Left lobe of liver (tissue), 2 donors: ENCODE data around the gene SRCAP. TPM values are rescaled to one million over a fixed set of nuclear protein-coding genes. Genes with fewer than 3 reads are reported as not detected.
"Not testable (repeated sequence)": the region's sequence is repeated elsewhere in the genome, so short reads cannot be mapped to it uniquely, and the experiment has no call there.

Source experiments
- ATAC-seq: fragments of 200-7000 bp; cut with Tn5 transposase; one replicate; pipeline ENCODE4 v1.9.1; 2020; ENCODE audit warnings: mild to moderate bottlenecking, moderate library complexity
- DNase-seq: peaks from one replicate; pipeline ENCODE4 v3.0.0-alpha.2; 2020; ENCODE audit warnings: low spot score
- total RNA-seq: library from RNA; stranded (reverse); gene quantifications from one replicate; pipeline ENCODE4 v1.2.1, GENCODE V29; 2021
- donor health status: DM: no; HTN: no; CAD: no; lungs with moderate emphysema.
- donor health status: DM: no; HTN: yes; CAD: no.

Gene SRCAP
- total RNA-seq, 1 donor from 2014 or later: 27.7 TPM

DNA sequence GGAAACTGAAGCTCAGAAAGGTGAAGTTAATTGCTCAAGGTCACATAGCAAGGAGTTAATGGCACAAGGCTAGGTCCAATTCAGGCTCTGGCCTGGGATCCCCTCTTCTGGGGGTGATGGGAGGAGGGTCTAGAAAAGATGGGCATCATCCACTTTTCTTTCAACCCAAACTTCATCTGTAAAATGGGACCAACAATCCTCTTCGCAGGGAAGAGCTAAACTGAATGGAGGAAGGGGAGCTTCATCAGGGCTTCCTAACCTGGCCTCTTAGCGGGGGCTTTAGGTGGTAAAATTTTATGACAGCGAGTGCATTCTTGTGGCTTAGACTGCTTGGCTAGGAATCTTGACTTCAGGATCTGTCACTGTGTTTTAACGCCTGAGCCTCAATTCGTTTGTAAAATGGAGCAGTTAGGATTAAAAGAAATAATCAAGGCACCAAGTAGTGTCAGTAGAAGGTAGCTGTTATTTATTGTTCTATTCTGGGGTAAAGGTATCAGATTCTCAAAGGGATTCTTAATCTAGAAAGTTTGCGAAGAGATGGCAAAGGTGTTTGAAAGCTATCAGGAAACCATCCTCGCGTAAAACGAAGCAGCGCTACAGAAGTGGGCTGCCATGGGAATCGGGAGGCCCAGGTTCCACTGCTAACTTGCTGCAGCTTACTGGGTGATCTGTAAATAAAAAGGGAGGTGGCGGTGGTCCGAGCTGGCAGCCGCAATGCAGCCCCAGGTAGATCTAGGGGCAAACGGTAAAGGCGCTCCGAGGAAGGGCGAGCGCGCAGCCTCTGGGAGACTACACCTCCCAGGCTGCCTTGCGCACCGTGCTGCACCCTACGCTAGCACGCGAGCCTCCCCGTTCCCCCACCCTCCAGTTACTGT is 1.5 kb upstream of the SRCAP start:
- DNase-seq: no peak
- ATAC-seq: peak; percentile 84

DNA sequence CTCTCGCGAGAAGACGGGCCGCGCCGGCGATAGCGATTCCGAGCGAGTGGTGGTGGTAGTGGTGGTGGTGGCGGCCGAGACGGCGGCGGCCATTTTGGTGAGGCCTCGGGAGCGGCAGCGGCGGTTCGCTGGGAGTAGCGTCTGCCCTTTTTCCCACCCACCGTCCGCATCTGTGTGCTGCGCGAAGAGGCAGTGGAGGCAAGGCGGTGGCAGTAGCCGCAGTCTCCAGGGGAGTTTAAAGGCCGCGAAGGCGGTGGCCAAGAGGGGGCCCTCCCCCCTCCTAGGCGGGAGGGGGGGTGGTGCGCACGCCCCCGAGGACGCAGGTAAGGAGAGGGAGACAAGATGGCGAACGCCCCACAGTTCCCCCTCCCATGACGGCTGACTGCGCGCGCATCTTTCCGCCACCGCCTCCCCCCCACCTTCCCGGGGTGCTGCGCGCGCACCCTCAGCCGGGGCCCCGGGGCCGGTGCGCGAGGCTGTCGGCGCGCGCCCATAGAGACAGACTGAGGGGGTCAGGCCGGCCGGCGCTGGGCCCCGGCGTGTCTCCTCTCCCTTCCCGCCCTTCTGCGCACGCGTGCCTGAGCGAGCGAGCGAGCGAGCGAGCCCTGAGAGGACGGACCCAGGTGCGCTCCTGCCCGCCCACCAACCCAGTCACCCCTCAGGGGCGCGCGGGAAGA is 694 bp upstream of the SRCAP start:
- DNase-seq: peak; percentile 99
- peak; percentile 82 for ATAC-seq

GRCh38 chr16:30699615-30700099 is 686 bp downstream of the SRCAP start:
- ATAC-seq: no peak

DNA sequence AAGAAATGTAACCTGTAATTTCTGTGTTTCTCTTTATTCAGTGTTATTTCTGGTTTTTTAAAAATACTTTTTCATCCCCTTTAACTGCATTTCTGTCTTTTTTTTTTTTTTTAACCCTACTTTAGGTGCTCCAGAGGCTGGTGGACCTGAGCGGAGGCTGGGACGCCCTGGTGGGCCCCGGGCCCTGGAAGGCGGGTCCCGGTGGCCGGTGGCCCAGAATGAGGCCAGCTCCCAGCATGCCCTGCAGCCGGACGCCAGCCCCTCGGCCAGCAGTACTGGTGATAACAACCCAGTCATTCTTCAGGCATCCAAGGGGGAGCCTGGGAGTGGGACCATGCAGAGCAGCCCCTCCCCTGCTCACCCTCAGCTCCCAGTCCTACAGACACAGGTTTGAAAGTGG is 1.5 kb downstream of the SRCAP start:
- no peak for ATAC-seq
- DNase-seq: no peak

More at GRCh38 chr16:30699615-30700099, 686 bp downstream of the SRCAP start:
- DNase-seq: no peak

- DNase-seq (no peak), ATAC-seq (no peak)
Measured at GRCh38 chr16:30700971-30701370, 2.0 kb downstream of the SRCAP start.

GRCh38 chr16:30703071-30703470 is 4.1 kb downstream of the SRCAP start:
- not testable (repeated sequence) for DNase-seq, ATAC-seq

GRCh38 chr16:30703971-30704370 is 5.0 kb downstream of the SRCAP start:
- no peak for ATAC-seq
- no peak for DNase-seq

DNA sequence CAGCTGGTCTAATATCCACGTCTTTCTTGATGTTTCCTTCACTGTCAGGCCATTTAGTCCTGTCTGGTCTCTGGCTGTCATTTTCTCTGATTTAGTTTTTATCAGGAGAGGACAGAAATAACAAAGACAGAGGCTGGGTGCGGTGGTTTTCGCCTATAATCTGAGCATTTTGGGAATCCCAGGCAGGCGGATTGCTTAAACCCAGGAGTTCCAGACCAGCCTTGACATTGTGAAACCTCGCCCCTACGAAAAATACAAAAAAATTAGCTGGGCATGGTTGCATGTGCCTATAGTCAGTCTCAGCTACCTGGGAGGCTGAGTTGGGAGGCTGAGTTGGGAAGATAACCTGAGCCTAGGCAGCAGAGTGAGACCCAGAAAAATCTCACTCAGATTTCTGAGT is 7.1 kb downstream of the SRCAP start:
- no peak for DNase-seq
- no peak for ATAC-seq

DNA sequence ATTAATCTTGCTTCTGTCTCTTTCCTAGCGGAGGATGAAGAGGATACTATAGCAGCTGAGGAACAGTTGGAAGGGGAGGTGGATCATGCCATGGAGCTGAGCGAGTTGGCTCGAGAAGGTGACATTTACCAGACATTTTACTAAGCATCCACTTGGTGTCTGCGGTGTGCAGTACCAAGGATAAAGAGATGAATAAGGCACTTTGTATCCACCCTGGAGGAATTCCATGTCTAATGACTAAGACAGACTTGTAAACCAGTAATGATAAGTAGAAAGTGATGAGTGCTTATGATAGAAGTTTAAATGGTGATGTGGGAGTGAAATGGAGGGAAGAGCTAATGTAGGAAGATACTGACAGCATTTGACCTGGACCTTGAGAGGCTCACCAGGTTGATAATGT is 12.0 kb downstream of the SRCAP start:
- ATAC-seq (no peak), DNase-seq (no peak)

DNA sequence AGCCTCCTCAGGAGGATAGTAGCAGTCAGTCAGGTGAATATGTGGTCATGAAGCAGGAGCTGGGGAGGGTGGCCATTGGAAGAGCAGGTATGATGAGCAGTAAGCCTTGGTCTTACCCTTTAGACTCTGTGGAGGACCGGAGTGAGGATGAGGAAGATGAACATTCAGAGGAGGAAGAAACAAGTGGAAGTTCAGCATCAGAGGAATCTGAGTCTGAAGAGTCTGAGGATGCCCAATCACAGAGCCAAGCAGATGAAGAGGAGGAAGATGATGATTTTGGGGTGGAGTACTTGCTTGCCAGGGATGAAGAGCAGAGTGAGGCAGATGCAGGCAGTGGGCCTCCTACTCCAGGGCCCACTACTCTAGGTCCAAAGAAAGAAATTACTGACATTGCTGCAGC is 12.7 kb downstream of the SRCAP start:
- ATAC-seq: no peak
- no peak for DNase-seq

GRCh38 chr16:30715750-30716445 is 16.9 kb downstream of the SRCAP start:
- DNase-seq (no peak), ATAC-seq (no peak)

GRCh38 chr16:30720086-30720485 is 21.1 kb downstream of the SRCAP start:
- ATAC-seq: no peak
- no peak for DNase-seq

GRCh38 chr16:30720694-30721093 is 21.7 kb downstream of the SRCAP start:
- ATAC-seq (no peak), DNase-seq (no peak)

GRCh38 chr16:30721167-30721566 is 22.2 kb downstream of the SRCAP start:
- ATAC-seq (no peak), DNase-seq (no peak)

GRCh38 chr16:30721606-30722005 is 22.6 kb downstream of the SRCAP start:
- no peak for DNase-seq
- ATAC-seq: no peak

GRCh38 chr16:30722443-30722842 is 23.5 kb downstream of the SRCAP start:
- peak; percentile 27 for ATAC-seq
- no peak for DNase-seq

- no peak for DNase-seq
Measured at GRCh38 chr16:30722916-30723315, 23.9 kb downstream of the SRCAP start.

GRCh38 chr16:30723725-30724355 is 24.9 kb downstream of the SRCAP start:
- ATAC-seq (peak; percentile 19), DNase-seq (no peak)

More at GRCh38 chr16:30722916-30723315, 23.9 kb downstream of the SRCAP start:
- no peak for ATAC-seq

- ATAC-seq (peak; percentile 67), DNase-seq (peak; percentile 69)
Measured at GRCh38 chr16:30724641-30725417, 25.9 kb downstream of the SRCAP start.

DNA sequence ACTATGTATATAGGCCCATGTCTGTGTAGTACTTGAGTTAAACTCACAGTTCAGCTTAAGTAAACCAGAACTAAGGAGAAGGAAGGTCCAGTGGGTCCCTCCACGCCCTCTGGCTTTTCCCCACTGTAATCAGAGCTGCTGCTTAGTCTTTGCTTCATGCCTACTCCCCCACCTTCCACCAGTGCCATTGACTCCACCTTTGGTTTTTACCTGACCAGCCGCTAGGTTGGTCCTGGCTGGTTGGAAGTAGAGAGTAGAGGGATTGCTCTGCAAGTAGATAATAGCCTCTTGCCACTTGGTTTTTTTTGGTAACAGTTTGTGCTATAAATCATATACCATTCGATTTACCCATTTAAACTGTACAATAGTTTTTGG is 26.4 kb downstream of the SRCAP start:
- ATAC-seq: no peak
- DNase-seq: no peak
